LNCaP clone FGC (cell line): ENCODE measurements around the gene TXNRD1.

Source experiments
- DNase-seq: peaks from one replicate; pipeline ENCODE4 v3.0.0-alpha.2; 2011; ENCODE audit warnings: low read depth
- H3K4me3 ChIP-seq: 2 replicates; pipeline ENCODE4 v1.5.1; 2011; ENCODE audit warnings: mild to moderate bottlenecking, low read depth, low read length, control low read depth
- CTCF ChIP-seq: IDR thresholded peaks from 2 replicates; pipeline ENCODE4 v1.5.1; 2012; ENCODE audit warnings: mild to moderate bottlenecking; ENCODE audit not compliant: control insufficient read depth, insufficient read depth; ENCODE audit errors: extremely low read depth

The TXNRD1 gene

GRCh38 chr12:104295954-104296353 is 80.4 kb downstream of the TXNRD1 start:
- DNase-seq: no peak
- no peak for TF ChIP-seq CTCF
- no peak overlapping the region for H3K4me3 ChIP-seq

GRCh38 chr12:104296718-104297117 is 81.1 kb downstream of the TXNRD1 start:
- no peak overlapping the region for H3K4me3 ChIP-seq
- no peak for DNase-seq
- TF ChIP-seq CTCF: no peak

GRCh38 chr12:104297477-104298113 is 82.0 kb downstream of the TXNRD1 start:
- TF ChIP-seq CTCF: no peak
- DNase-seq: no peak
- H3K4me3 ChIP-seq: no peak overlapping the region

- H3K4me3 ChIP-seq: no peak overlapping the region
- DNase-seq: no peak
- TF ChIP-seq CTCF: no peak
Observed at GRCh38 chr12:104299842-104300481, 84.4 kb downstream of the TXNRD1 start.

GRCh38 chr12:104303538-104304151 is 88.1 kb downstream of the TXNRD1 start, which contains the start of gene EID3:
Gene EID3, plus strand, starts transcription at chr12:104303739. Its CDS starts 196 bp downstream, at chr12:104303935.
- no peak for DNase-seq
- H3K4me3 ChIP-seq: no peak within 1 kb of the TSS
- TF ChIP-seq CTCF: no peak

- H3K4me3 ChIP-seq: no peak overlapping the region
- TF ChIP-seq CTCF: no peak
- DNase-seq: no peak
Observed at GRCh38 chr12:104304261-104305009, 88.9 kb downstream of the TXNRD1 start.
